Raji (cell line): ENCODE measurements around the gene SP100.

Source experiments
- POLR2A ChIP-seq: IDR thresholded peaks from 2 replicates; pipeline ENCODE4 v1.6.1; 2011; ENCODE audit warnings: low read depth, low read length, control low read depth; ENCODE audit not compliant: insufficient read depth

SP100 gene

DNA sequence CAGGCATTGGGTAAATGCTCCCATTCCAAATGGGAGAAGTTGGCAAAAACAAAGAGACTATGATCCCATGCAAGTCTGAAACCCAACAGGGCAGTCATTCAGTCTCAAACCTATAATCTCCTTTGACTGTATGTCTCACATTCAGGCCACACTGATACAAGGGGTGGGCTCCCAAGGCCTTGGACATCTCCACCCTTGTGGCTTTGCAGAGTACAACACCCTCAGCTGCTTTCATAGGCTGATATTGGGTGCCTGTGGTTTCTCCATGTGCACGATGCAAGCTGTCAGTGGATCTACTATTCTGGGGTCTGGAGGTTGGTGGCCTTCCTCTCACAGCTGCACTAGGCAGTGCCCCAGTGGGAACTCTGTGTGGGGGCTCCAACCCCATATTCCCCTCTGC, 155.0 kb downstream of the SP100 start:
- TF ChIP-seq POLR2A, result no peak

GRCh38 chr2:230575642-230576324, 159.8 kb downstream of the SP100 start:
- no peak for TF ChIP-seq POLR2A

- no peak for TF ChIP-seq POLR2A
These were observed 161.1 kb downstream of the SP100 start for GRCh38 chr2:230577114-230577513.

- TF ChIP-seq POLR2A, result no peak
These were observed 162.1 kb downstream of the SP100 start for GRCh38 chr2:230578106-230578505.

GRCh38 chr2:230582851-230583283, 166.9 kb downstream of the SP100 start:
- no peak for TF ChIP-seq POLR2A

- TF ChIP-seq POLR2A, result no peak
These were observed 167.6 kb downstream of the SP100 start for GRCh38 chr2:230583581-230583980.

- no peak for TF ChIP-seq POLR2A
These were observed 170.5 kb downstream of the SP100 start for GRCh38 chr2:230586328-230586982.

- TF ChIP-seq POLR2A, result no peak
These were observed 173.0 kb downstream of the SP100 start for GRCh38 chr2:230589025-230589424.

DNA sequence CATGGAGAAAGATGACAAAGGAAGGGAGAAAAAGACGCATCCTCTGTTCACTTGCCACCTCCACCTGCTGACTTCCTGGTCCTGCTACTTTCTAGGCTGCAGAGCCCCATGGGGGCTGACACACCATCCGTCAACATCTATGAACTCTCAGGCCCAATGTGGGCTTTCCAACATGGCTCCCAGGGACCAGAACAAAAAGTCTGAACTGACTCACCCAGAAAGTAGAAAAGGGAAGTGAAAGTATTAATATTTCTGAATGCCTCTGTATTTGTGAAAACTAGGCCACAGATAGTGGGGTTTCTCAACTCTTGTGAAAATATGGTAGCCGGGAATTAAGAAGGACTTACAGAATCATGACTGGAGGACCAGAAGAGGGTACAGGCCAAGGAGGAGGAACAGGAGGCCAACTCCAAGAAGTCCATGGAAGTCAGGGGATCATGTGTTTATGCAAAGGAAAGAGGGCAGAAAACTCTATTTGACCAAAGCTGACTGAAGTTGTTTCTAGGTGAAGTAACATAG, 173.6 kb downstream of the SP100 start:
- TF ChIP-seq POLR2A, result no peak

DNA sequence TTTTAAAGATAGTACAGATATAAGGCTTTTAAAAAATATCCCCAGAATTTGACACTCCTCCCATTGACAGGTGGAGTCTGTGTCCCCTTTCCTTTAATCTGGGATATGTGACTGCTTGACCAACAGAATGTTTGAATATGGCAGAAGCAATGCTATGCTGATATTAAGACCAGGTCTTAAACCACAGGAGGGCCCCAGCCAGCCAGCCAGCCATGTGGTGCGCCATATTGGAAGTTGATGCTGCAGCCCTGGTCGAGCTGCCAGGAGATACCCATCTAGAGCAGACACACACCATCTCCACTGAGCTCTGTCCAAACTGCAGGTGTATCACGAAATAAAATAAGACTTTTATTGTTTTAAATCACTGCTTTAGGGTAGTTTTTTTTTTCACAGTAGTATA, 174.3 kb downstream of the SP100 start:
- no peak for TF ChIP-seq POLR2A

GRCh38 chr2:230591850-230592249, 175.8 kb downstream of the SP100 start:
- no peak for TF ChIP-seq POLR2A

GRCh38 chr2:230592775-230593174, 176.8 kb downstream of the SP100 start:
- TF ChIP-seq POLR2A, result no peak
